ENCODE data around the gene CFAP141.

- no peak for TF ChIP-seq CTCF (IDR thresholded peaks at IDR 0.05)
- no peak for TF ChIP-seq POLR2A (IDR thresholded peaks at IDR 0.05)
Observed at GRCh38 chr1:154212083-154212482, 6.0 kb upstream of the CFAP141 start.

All from testis (tissue), 2 donors.